Activated T-helper 2 cell treated with anti-CD3 and anti-CD28 coated beads, Interferon-gamma antibody, Interleukin-2, Interleukin-4, amounts not matched to agents 10 μg/mL and 5 μg/mL and 100 μg/mL, durations not matched to agents 14 hours and 24 hours and 36 hours (primary cell): ENCODE data around the gene AGAP3. TPM values are rescaled to one million over a fixed set of nuclear protein-coding genes. Genes with fewer than 3 reads are reported as not detected.

Experiments used
- DNase-seq: peaks from one replicate; pipeline ENCODE4 v3.0.0; 2021; ENCODE audit warnings: low spot score
- H3K27ac Mint-ChIP-seq: one replicate; pipeline ENCODE4 v1.8.0; 2021; ENCODE audit warnings: mixed read lengths
- H3K27me3 Mint-ChIP-seq: one replicate; pipeline ENCODE4 v1.8.0; 2021; ENCODE audit warnings: low read depth, mixed read lengths
- H3K36me3 Mint-ChIP-seq: one replicate; pipeline ENCODE4 v1.8.0; 2021; ENCODE audit warnings: low read depth, mixed read lengths
- H3K4me1 Mint-ChIP-seq: one replicate; pipeline ENCODE4 v1.8.0; 2021; ENCODE audit warnings: low read depth, mixed read lengths
- H3K4me3 Mint-ChIP-seq: one replicate; pipeline ENCODE4 v1.8.0; 2021; ENCODE audit warnings: low read depth, mild to moderate bottlenecking, moderate library complexity, mixed read lengths
- H3K9me3 Mint-ChIP-seq: one replicate; pipeline ENCODE4 v1.8.0; 2021; ENCODE audit warnings: mixed read lengths
- intact Hi-C: fragments of 100-400 bp; cut with micrococcal nuclease; formaldehyde crosslinking; loops from one replicate; pipeline ENCODE4 v1.15.1; 2023
- total RNA-seq: library from RNA; stranded (reverse); gene quantifications from 2 replicates; pipeline ENCODE4 v1.2.3, GENCODE V29; 2022

AGAP3 gene
- total RNA-seq, 1 donor from 2014 or later, result 62.5 TPM

DNA sequence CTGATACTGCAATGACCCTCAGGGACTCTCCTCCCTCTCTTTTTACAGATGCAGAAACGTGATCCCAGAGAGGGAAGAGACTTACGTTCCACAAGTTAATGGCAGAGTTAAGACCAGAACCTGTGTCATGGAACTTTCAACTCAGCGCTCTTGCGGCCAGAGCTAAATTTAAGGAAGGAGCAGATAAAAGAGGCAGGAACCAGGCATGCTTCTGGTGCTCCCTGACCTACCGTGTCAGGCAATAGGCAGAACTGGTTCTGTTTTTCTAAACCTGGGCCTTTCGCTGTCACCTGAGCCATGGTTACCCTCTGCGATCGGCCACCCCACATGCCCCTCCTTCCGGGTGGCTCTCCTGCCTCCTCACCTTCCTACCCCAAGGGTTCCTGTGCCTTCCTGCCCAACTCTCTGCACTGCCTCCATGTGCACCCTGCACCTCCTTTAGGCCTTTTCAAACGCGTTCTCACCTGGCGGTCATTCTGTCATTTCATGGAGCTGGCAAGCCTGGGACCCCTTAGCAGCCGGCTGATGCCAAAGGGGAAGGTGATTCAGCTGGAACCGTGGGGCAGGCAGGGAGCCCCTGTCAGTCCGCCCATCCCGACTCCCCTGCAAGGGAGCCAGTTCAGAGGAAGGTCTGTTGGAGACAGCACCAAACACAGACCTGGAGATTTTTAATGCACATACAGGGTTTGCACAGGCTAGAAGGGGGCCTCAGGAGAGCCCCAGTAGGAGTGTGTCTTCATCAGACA is 88.9 kb downstream of the AGAP3 start:
- H3K27ac Mint-ChIP-seq, result no peak overlapping the region
- H3K9me3 Mint-ChIP-seq, result no peaks in the 10 kb centered on the region
- H3K4me3 Mint-ChIP-seq, result no peak overlapping the region
- intact Hi-C loops, result no loop called here
- H3K4me1 Mint-ChIP-seq, result peaks cover 4% of the 10 kb centered on the region
- DNase-seq, result no peak
- H3K36me3 Mint-ChIP-seq, result no peaks in the 10 kb centered on the region
- H3K27me3 Mint-ChIP-seq, result peaks cover 29% of the 10 kb centered on the region

- no peaks in the 10 kb centered on the region for H3K9me3 Mint-ChIP-seq
Observed at GRCh38 chr7:151175793-151176311, 89.6 kb downstream of the AGAP3 start.

DNA sequence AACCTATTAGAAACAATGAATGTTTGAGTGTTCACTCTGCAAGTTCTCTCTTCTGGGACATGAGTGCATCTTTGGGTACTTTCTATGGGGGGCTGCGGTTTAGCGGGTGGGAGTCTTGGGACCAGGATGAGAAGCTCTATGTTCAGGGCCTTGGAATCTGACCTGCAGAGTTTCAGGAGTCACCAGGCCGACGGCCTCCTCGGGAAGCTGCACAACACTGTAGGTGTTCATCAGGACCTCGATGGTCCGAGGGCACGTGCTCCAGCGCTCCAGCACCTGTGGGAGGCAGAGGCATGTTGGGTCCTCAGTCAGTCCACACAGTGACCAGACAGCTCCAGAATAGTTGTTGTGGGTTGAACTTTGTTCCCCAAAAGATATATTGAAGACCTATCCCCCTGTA is 90.1 kb downstream of the AGAP3 start:
- no peaks in the 10 kb centered on the region for H3K9me3 Mint-ChIP-seq
- DNase-seq, result no peak
- H3K36me3 Mint-ChIP-seq, result no peaks in the 10 kb centered on the region
- H3K4me1 Mint-ChIP-seq, result peaks cover 4% of the 10 kb centered on the region
- intact Hi-C loops, result no loop called here
- H3K4me3 Mint-ChIP-seq, result no peak overlapping the region
- no peak overlapping the region for H3K27ac Mint-ChIP-seq
- peaks cover 24% of the 10 kb centered on the region for H3K27me3 Mint-ChIP-seq

More at GRCh38 chr7:151175793-151176311, 89.6 kb downstream of the AGAP3 start:
- intact Hi-C loops, result no loop called here
- DNase-seq, result no peak
- no peak overlapping the region for H3K27ac Mint-ChIP-seq
- H3K4me1 Mint-ChIP-seq, result peaks cover 4% of the 10 kb centered on the region
- peaks cover 28% of the 10 kb centered on the region for H3K27me3 Mint-ChIP-seq
- H3K36me3 Mint-ChIP-seq, result no peaks in the 10 kb centered on the region
- H3K4me3 Mint-ChIP-seq, result no peak overlapping the region

GRCh38 chr7:151177310-151177709 is 91.0 kb downstream of the AGAP3 start:
- intact Hi-C loops, result no loop called here
- H3K36me3 Mint-ChIP-seq, result no peaks in the 10 kb centered on the region
- no peak for DNase-seq
- peaks cover 1% of the 10 kb centered on the region for H3K4me1 Mint-ChIP-seq
- no peak overlapping the region for H3K27ac Mint-ChIP-seq
- H3K9me3 Mint-ChIP-seq, result no peaks in the 10 kb centered on the region
- H3K4me3 Mint-ChIP-seq, result no peak overlapping the region
- H3K27me3 Mint-ChIP-seq, result peaks cover 16% of the 10 kb centered on the region

DNA sequence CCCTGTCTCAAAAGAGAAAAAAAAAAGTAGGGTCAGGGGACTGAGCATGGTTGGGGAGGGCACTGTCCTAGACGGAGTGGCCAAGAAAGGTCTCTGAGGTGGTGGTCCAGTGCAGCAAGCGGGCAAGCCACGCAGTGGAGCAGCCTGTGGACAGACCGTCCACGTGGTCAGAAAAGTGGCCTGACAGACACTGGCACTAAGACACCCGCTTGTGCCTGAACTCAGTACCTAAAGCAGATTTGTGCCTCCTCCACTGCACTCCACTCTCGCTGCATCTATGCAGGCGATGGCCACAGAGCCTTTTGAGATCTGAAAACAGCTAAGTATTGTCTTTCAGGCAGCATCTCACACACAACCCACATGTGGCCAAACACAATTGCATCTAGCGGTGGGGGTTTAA is 92.0 kb downstream of the AGAP3 start:
- intact Hi-C loops, result no loop called here
- no peaks in the 10 kb centered on the region for H3K4me1 Mint-ChIP-seq
- no peak overlapping the region for H3K4me3 Mint-ChIP-seq
- no peak overlapping the region for H3K27ac Mint-ChIP-seq
- DNase-seq, result no peak
- H3K9me3 Mint-ChIP-seq, result no peaks in the 10 kb centered on the region
- H3K27me3 Mint-ChIP-seq, result peaks cover 9% of the 10 kb centered on the region
- H3K36me3 Mint-ChIP-seq, result no peaks in the 10 kb centered on the region

- no peak for DNase-seq
- no peaks in the 10 kb centered on the region for H3K9me3 Mint-ChIP-seq
- no peaks in the 10 kb centered on the region for H3K4me1 Mint-ChIP-seq
- no peaks in the 10 kb centered on the region for H3K36me3 Mint-ChIP-seq
- no peak overlapping the region for H3K27ac Mint-ChIP-seq
- peaks cover 9% of the 10 kb centered on the region for H3K27me3 Mint-ChIP-seq
- intact Hi-C loops, result no loop called here
- H3K4me3 Mint-ChIP-seq, result no peak overlapping the region
Observed at GRCh38 chr7:151178831-151179230, 92.6 kb downstream of the AGAP3 start.

DNA sequence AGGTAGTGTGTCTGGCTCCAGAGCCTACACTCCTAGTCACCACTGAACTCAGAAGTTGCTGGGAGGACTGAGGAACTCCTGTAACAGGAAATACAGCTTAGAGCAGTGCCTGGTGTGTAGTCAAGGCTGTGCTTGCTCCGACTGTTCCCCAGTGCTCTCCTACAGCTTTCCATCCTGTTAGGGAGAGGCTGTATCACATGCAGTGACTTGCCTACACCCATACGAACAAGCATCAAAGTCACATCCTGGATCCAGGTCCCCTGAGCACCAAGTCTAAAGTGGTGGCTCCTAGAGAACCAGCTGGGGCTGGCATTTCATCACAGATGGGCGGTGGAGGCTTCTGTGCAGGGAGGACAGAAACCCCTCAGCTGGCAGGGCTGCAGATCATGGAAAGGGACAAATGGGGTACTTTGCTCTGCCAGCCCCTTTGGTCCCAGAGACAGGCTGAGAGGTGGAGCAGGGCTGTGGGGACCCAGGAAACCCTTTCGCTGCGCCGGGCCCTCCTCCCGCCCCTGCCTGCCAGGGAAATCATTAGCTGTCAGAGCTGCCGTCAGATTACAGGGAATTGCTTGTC is 93.1 kb downstream of the AGAP3 start:
- DNase-seq, result no peak
- no peaks in the 10 kb centered on the region for H3K4me1 Mint-ChIP-seq
- H3K27ac Mint-ChIP-seq, result no peak overlapping the region
- no peak overlapping the region for H3K4me3 Mint-ChIP-seq
- peaks cover 9% of the 10 kb centered on the region for H3K27me3 Mint-ChIP-seq
- intact Hi-C loops, result no loop called here
- no peaks in the 10 kb centered on the region for H3K9me3 Mint-ChIP-seq
- H3K36me3 Mint-ChIP-seq, result no peaks in the 10 kb centered on the region

DNA sequence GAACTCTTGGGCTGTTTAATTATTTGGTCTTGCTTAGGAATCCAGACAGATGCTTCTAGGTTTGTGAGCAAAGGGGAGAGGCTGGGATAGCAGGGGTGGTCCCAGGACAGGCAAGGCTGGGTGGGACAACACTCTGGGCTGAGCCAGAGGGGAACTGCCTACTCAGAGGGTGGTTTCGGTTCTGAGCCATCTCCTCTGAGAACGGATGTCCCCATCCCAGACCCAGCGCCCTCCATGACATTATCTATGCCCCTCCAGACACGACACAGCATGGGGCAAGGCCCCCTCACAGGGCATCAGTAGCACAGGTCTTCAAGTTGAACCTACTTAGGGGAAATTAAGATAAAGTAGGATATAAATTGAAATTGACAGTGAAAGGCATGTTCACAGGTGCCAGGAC is 93.7 kb downstream of the AGAP3 start:
- intact Hi-C loops, result no loop called here
- no peaks in the 10 kb centered on the region for H3K36me3 Mint-ChIP-seq
- H3K9me3 Mint-ChIP-seq, result no peaks in the 10 kb centered on the region
- H3K4me3 Mint-ChIP-seq, result no peak overlapping the region
- no peak overlapping the region for H3K27ac Mint-ChIP-seq
- no peak for DNase-seq
- H3K27me3 Mint-ChIP-seq, result peaks cover 9% of the 10 kb centered on the region
- no peaks in the 10 kb centered on the region for H3K4me1 Mint-ChIP-seq

- no peaks in the 10 kb centered on the region for H3K9me3 Mint-ChIP-seq
Observed at GRCh38 chr7:151181011-151181431, 94.7 kb downstream of the AGAP3 start.

GRCh38 chr7:151185762-151186639 is 99.7 kb downstream of the AGAP3 start:
- no peaks in the 10 kb centered on the region for H3K4me1 Mint-ChIP-seq
- no peaks in the 10 kb centered on the region for H3K9me3 Mint-ChIP-seq
- no peak for DNase-seq
- intact Hi-C loops, result no loop called here
- no peak overlapping the region for H3K27ac Mint-ChIP-seq
- no peak overlapping the region for H3K4me3 Mint-ChIP-seq
- H3K27me3 Mint-ChIP-seq, result peaks cover 10% of the 10 kb centered on the region
- no peaks in the 10 kb centered on the region for H3K36me3 Mint-ChIP-seq

More at GRCh38 chr7:151181011-151181431, 94.7 kb downstream of the AGAP3 start:
- intact Hi-C loops, result no loop called here
- no peak for DNase-seq
- Mint-ChIP-seq H3K4me1 (no peaks in the 10 kb centered on the region), H3K27ac (no peak overlapping the region), H3K36me3 (no peaks in the 10 kb centered on the region), H3K27me3 (peaks cover 9% of the 10 kb centered on the region), H3K4me3 (no peak overlapping the region)

DNA sequence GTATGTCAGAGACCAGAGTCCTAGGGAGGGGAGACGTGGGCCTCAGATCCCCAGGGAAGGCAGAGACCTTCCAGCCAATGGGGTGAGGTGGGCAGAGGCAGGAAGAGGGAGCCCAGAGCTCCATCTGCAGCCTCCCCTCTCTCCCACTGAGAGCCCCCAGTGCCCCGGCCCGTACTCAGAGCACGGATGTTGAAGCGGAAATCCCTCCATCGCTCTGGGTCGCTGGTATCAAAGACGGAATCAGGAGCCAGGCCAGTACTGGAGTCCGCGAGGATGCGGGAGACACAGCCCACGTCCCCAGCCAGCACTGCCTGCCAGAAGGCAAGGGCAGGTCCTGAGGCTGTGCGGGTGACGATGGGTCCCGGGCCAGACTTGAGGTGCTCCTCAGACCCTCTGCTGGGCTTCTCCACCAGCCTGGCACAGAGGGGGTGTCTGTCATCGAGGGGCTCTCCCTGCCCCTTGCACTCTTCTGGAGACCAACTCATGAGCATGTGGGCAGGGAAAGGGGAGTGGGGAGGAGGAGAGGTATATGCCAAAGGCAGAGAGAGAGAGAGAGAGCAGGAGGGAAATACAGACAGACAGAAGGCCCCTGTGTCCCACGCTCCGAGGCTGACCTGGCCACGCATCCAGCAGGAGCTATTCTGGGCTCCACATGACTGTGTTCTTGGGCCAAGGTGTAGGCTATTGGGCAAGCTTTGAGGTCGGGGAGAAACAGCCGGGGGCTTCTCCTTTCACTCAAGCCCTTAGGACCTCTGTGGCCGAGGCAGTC is 100.5 kb downstream of the AGAP3 start, which contains the start of gene ASB10:
ASB10 (minus strand) TSS at position 611 of the 769 bp plus-strand sequence; CDS start at position 491, 120 bp downstream.
- no peak within 1 kb of the TSS for H3K27ac Mint-ChIP-seq
- H3K4me3 Mint-ChIP-seq, result no peak within 1 kb of the TSS
- no peaks in the 10 kb centered on the region for H3K9me3 Mint-ChIP-seq
- no peaks in the 10 kb centered on the region for H3K36me3 Mint-ChIP-seq
- H3K27me3 Mint-ChIP-seq, result peaks cover 10% of the 10 kb centered on the region
- intact Hi-C loops, result no loop called here
- DNase-seq, result no peak
- H3K4me1 Mint-ChIP-seq, result no peaks in the 10 kb centered on the region
